DMS153 treated with DMSO at 0.1 percent for 48 hours (cell line): ENCODE results near the gene OR4D1.

Experiments used
- DNase-seq: peaks from one replicate; lab custom pipeline; 2025; ENCODE audit not compliant: unreplicated experiment; lab: John Stamatoyannopoulos, UW

OR4D1 gene

GRCh38 chr17:58192612-58193011 is 44.4 kb downstream of the OR4D1 start, which contains the start of gene EPX:
Gene EPX, plus strand, starts transcription at chr17:58192726. Its CDS starts 121 bp downstream, at chr17:58192847.
- DNase-seq: no peak

GRCh38 chr17:58193641-58194255 is 45.6 kb downstream of the OR4D1 start:
- DNase-seq: no peak

- no peak for DNase-seq
Measured at GRCh38 chr17:58195518-58196123, 47.4 kb downstream of the OR4D1 start.

- DNase-seq: no peak
Measured at GRCh38 chr17:58196610-58197009, 48.4 kb downstream of the OR4D1 start.

- peak; percentile 28 for DNase-seq
Measured at GRCh38 chr17:58200024-58200633, 51.9 kb downstream of the OR4D1 start.

- no peak for DNase-seq
Measured at GRCh38 chr17:58202859-58203258, 54.7 kb downstream of the OR4D1 start.

- DNase-seq: no peak
Measured at GRCh38 chr17:58204796-58205195, 56.6 kb downstream of the OR4D1 start.

- no peak for DNase-seq
Measured at GRCh38 chr17:58205936-58206335, 57.8 kb downstream of the OR4D1 start.

GRCh38 chr17:58207451-58207850 is 59.3 kb downstream of the OR4D1 start:
- no peak for DNase-seq

GRCh38 chr17:58208344-58208743 is 60.2 kb downstream of the OR4D1 start:
- no peak for DNase-seq
